Mucosa of descending colon (tissue), 3 donors: ENCODE measurements around the gene SLITRK5. TPM values are rescaled to one million over a fixed set of nuclear protein-coding genes. Genes with fewer than 3 reads are reported as not detected.

Experiments
- ATAC-seq: fragments of 200-7000 bp; cut with Tn5 transposase; one replicate; pipeline ENCODE4 v1.9.1; 2020; ENCODE audit warnings: mild to moderate bottlenecking, moderate library complexity
- DNase-seq, 3 donors: peaks; one replicate each; pipeline ENCODE4 v3.0.0-alpha.2; 2020
- H3K36me3 ChIP-seq: fragments of 200-600 bp; one replicate; pipeline ENCODE4 v1.8.0; 2021; ENCODE audit warnings: low read depth, mild to moderate bottlenecking
- H3K4me1 ChIP-seq: fragments of 200-600 bp; one replicate; pipeline ENCODE4 v1.8.0; 2021; ENCODE audit warnings: low read depth, mild to moderate bottlenecking
- H3K4me3 ChIP-seq: fragments of 200-600 bp; one replicate; pipeline ENCODE4 v1.8.0; 2021; ENCODE audit warnings: mild to moderate bottlenecking
- H3K9me3 ChIP-seq: fragments of 200-600 bp; one replicate; pipeline ENCODE4 v1.8.0; 2021; ENCODE audit warnings: mild to moderate bottlenecking
- CTCF ChIP-seq: fragments of 200-600 bp; IDR thresholded peaks from one replicate; pipeline ENCODE4 v1.8.0; 2022; ENCODE audit warnings: antibody characterized with exemption, mild to moderate bottlenecking
- intact Hi-C, 2 donors: fragments of 100-400 bp; cut with DNase I in 1 of 2; cut with micrococcal nuclease in 1 of 2; formaldehyde crosslinking; loops; one replicate each; pipeline versions ENCODE4 v1.11.0 to v1.11.1; 2022; cut with DNase I, micrococcal nuclease
- long read RNA-seq, 2 donors: library from polyadenylated mRNA; unstranded; transcript quantifications; one replicate each; pipeline ENCODE4 v2.0.0, GENCODE V29; 2019 to 2021
- total RNA-seq, 3 donors: library from RNA; stranded (reverse); fragmentation: NEBNext Ultra II Directional in 2 of 3; extraction: Animal tissue kit (Norgen Biotek cat#: 25700) in 2 of 3; gene quantifications; one replicate each; pipeline versions ENCODE4 v1.2.1 to v1.2.4, GENCODE V29; 2021 to 2023
- donor health status: DM: no; HTN: no; CAD: no; lungs with moderate emphysema.
- donor health status: DM: no; HTN: no; CAD: no.
- donor health status: DM: no; HTN: yes; CAD: no.

Gene SLITRK5
- total RNA-seq: under 1 TPM; 0.10 to 0.38 (median 0.23) TPM
- long read RNA-seq, donor 1, partial matches to known transcripts: 0 of 2 reads
- long read RNA-seq, donor 1, other reads (novel, unspliced or antisense): 2 of 2 reads
- long read RNA-seq, donor 2: 0 reads

- Histone ChIP-seq H3K9me3 (no peaks in the 10 kb centered on the region), H3K4me1 (peaks cover 10% of the 10 kb centered on the region), H3K36me3 (no peaks in the 10 kb centered on the region), H3K4me3 (no peak within 1 kb of the TSS)
- peak; percentile 94 for ATAC-seq
- intact Hi-C loops: no loop called here
- DNase-seq: peak; percentile 67 to 84 (median 84)
- TF ChIP-seq CTCF: peak; percentile 62
Measured at GRCh38 chr13:87671031-87671752, at the start of gene SLITRK5. SLITRK5 (plus strand) TSS chr13:87671371; CDS start chr13:87675389, 4,018 bp downstream.

- no peaks in the 10 kb centered on the region for H3K9me3 ChIP-seq
- ATAC-seq (no peak), DNase-seq (no peak)
- intact Hi-C loops: no loop called here
- H3K4me1 ChIP-seq: no peaks in the 10 kb centered on the region
- TF ChIP-seq CTCF: no peak
- H3K36me3 ChIP-seq: no peaks in the 10 kb centered on the region
- H3K4me3 ChIP-seq: no peak overlapping the region
Measured at GRCh38 chr13:87622971-87623370, 48.2 kb upstream of the SLITRK5 start.

- no peaks in the 10 kb centered on the region for H3K9me3 ChIP-seq
- no peaks in the 10 kb centered on the region for H3K4me1 ChIP-seq
- no peak for TF ChIP-seq CTCF
- no peaks in the 10 kb centered on the region for H3K36me3 ChIP-seq
- intact Hi-C loops: no loop called here
- no peak overlapping the region for H3K4me3 ChIP-seq
- ATAC-seq (no peak), DNase-seq (no peak)
Measured at GRCh38 chr13:87656306-87656705, 14.9 kb upstream of the SLITRK5 start.

GRCh38 chr13:87661471-87661870 is 9.7 kb upstream of the SLITRK5 start:
- Histone ChIP-seq H3K4me3 (no peak overlapping the region), H3K9me3 (no peaks in the 10 kb centered on the region), H3K4me1 (no peaks in the 10 kb centered on the region), H3K36me3 (no peaks in the 10 kb centered on the region)
- no peak for TF ChIP-seq CTCF
- intact Hi-C loops: no loop called here
- ATAC-seq (no peak), DNase-seq (no peak)

GRCh38 chr13:87666831-87667230 is 4.3 kb upstream of the SLITRK5 start:
- DNase-seq (no peak), ATAC-seq (no peak)
- intact Hi-C loops: no loop called here

More at GRCh38 chr13:87666831-87667230, 4.3 kb upstream of the SLITRK5 start:
- Histone ChIP-seq H3K4me1 (peaks cover 2% of the 10 kb centered on the region), H3K36me3 (no peaks in the 10 kb centered on the region), H3K4me3 (no peak overlapping the region), H3K9me3 (no peaks in the 10 kb centered on the region)
- TF ChIP-seq CTCF: no peak
